IPS-20b (cell line): ENCODE measurements around the gene STX8.

Source experiments
- H3K27ac ChIP-seq: one replicate; pipeline ENCODE4 v1.5.1; 2013; ENCODE audit warnings: low read length
- H3K27me3 ChIP-seq: 2 replicates; pipeline ENCODE4 v1.6.1; 2013; ENCODE audit warnings: mild to moderate bottlenecking, low read length, inconsistent platforms; ENCODE audit not compliant: insufficient read depth
- H3K36me3 ChIP-seq: 2 replicates; pipeline ENCODE4 v1.6.1; 2013; ENCODE audit warnings: low read depth, mild to moderate bottlenecking, inconsistent platforms, low read length, moderate library complexity; ENCODE audit not compliant: insufficient read depth
- H3K4me1 ChIP-seq: 2 replicates; pipeline ENCODE4 v1.6.1; 2013; ENCODE audit warnings: mild to moderate bottlenecking, control low read depth, inconsistent platforms, low read length, moderate library complexity; ENCODE audit not compliant: insufficient read depth
- H3K4me3 ChIP-seq: 2 replicates; pipeline ENCODE4 v1.5.1; 2013; ENCODE audit warnings: mild to moderate bottlenecking, low read length, inconsistent platforms
- H3K9ac ChIP-seq: 2 replicates; pipeline ENCODE4 v1.6.1; 2013; ENCODE audit warnings: low read depth, mild to moderate bottlenecking, inconsistent platforms, low read length, moderate library complexity
- H3K9me3 ChIP-seq: 2 replicates; pipeline ENCODE4 v1.6.1; 2013; ENCODE audit warnings: mild to moderate bottlenecking, low read depth, low read length, inconsistent platforms; ENCODE audit not compliant: insufficient read depth

The STX8 gene

DNA sequence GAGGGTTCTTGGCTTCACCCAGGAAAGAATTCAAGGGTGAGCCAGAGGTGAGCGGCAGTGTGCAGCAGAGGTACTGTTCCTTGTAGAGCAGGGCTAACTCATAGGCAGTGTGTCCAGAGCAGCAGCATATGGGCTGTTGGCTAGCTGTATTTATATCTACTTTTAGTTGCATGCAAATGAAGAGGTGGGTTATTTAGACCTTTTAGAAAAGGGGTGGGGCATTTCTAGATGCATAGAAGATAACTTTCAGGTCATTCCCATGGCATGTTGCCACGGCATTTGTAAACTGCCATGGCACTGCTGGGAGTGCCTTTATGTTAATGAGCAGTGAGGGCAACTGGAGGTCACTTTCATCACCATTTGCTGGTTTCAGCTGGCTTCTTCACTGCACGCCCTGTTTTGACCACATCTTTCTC is 141.0 kb downstream of the STX8 start:
- no peak overlapping the region for H3K9ac ChIP-seq
- H3K27me3 ChIP-seq, result no peaks in the 10 kb centered on the region
- no peaks in the 10 kb centered on the region for H3K36me3 ChIP-seq
- no peak overlapping the region for H3K4me3 ChIP-seq
- peaks cover 9% of the 10 kb centered on the region for H3K4me1 ChIP-seq
- no peak overlapping the region for H3K27ac ChIP-seq
- H3K9me3 ChIP-seq, result no peaks in the 10 kb centered on the region

DNA sequence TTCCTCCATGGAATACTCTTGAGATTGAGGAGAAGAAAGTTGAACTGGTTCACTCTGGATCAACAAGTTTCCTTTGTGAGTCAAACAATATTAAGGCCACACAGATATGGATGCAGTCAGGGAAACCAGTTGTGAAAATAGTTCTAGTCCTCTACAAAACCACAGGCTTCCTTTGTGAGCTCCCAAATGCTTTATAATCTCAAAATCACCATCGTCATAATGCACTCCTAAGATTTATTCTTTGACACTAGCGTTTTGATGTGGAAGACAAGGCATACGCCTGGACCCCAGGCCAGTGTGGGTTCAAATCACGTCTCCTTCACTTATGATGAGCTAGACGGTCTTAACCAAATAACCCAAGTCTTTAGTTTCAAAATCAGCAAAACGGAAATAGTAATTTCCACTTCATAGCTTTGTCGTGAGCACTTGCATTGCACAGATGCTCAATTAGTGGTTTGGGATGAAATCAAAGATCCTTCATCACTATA is 142.6 kb downstream of the STX8 start:
- Histone ChIP-seq H3K4me1 (peaks cover 9% of the 10 kb centered on the region), H3K27ac (no peak overlapping the region), H3K36me3 (no peaks in the 10 kb centered on the region), H3K9me3 (no peaks in the 10 kb centered on the region), H3K9ac (no peak overlapping the region), H3K4me3 (no peak overlapping the region), H3K27me3 (no peaks in the 10 kb centered on the region)

DNA sequence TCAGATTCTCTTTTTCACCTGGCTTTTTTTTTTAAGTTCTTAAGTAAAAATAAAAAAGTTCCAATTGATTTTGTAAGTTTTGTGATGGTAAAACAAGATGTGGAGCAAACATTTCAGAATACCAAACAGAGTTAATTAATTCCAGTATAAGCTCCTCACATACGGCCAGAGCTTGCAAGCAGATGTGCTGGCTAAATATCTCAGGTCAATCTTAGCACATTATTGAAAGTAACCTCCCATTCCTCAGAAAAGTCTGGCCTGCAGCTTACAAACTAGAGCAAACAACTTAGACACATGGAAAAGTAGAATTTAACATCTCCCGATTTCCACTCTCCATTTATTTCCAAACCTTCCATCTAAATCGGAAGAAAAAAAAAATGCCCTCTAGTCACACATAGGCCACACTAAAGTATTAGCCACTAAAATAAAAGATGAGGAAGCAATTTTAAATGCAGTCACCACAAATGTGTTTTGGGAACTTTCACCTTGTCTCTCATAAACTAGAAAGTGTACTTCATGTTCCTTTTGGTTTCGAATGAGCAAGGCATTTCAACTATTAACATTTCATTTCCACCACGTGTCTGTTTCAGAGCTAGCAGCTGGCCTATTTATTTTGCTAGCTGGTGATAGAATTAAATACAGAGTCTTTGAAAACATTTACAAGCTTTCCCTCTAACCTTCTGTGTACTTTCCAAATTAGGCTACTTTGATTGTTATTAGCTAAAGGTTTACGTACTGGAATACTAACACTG is 143.3 kb downstream of the STX8 start:
- no peaks in the 10 kb centered on the region for H3K27me3 ChIP-seq
- H3K9ac ChIP-seq, result no peak overlapping the region
- H3K36me3 ChIP-seq, result no peaks in the 10 kb centered on the region
- peaks cover 9% of the 10 kb centered on the region for H3K4me1 ChIP-seq
- H3K4me3 ChIP-seq, result no peak overlapping the region
- H3K9me3 ChIP-seq, result no peaks in the 10 kb centered on the region
- no peak overlapping the region for H3K27ac ChIP-seq

DNA sequence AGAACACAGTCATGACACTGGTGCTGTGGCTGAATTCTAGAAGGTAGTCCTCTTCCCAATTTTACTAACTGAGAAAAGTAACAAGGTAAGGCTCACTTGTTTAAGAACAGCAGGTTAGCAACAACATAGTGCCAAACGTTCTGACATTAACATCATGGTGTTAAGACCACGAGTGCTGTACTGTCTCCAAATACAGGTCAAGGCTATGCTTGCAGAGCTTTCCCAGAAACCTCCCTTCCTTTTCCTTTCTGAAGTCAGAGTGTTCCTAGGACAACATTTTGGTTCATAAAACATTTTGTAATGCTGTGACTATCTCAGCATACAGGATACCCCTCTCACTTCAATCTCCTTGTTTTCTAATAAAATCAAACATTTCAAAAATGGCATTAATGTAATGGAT is 144.0 kb downstream of the STX8 start:
- Histone ChIP-seq H3K4me1 (peaks cover 3% of the 10 kb centered on the region), H3K9me3 (no peaks in the 10 kb centered on the region), H3K27ac (no peak overlapping the region), H3K4me3 (no peak overlapping the region), H3K27me3 (no peaks in the 10 kb centered on the region), H3K9ac (no peak overlapping the region), H3K36me3 (no peaks in the 10 kb centered on the region)

DNA sequence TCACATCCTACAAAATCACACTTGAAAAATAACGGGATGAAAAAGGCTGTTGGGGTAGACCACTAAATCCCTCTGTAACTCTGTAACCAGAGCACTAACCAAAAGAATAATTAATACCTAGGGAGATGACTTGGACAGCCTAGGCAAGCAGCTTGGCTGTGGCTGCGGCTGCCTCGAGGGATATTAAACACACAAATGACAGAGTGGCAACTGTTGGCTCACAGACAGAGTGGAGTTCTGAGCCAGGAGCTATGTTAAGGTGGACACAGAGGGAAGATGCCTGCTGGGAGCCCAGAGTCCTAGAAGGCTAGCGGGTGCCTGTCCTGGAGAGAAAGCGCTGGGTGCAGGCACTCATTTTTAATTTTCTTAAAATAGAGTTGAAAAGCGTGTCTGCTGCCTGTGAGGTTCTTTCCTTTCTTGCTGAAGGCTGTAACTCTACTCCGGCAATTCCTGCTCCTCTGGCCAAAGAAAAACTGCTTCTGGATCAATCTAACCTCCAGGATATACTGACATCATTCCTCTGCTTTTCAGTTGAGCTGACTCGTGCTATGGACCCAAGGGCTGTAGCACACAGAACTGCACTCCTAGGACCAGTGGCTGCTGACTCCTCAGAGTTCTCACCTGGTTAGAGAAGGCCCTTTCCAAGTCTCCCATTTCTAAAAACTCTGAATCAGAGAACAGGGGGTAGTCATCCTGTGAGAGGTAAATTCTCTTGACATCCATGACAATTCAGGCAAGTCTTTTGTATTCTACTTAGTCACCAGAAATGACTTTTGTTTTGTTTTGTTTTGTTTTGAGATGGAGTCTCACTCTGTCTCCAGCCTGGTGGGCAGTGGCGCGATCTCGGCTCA is 147.9 kb downstream of the STX8 start:
- Histone ChIP-seq H3K27ac (no peak overlapping the region), H3K4me1 (peaks cover 3% of the 10 kb centered on the region; the same call in 1 of the 2 replicates), H3K9ac (no peak overlapping the region), H3K4me3 (no peak overlapping the region), H3K27me3 (no peaks in the 10 kb centered on the region), H3K9me3 (no peaks in the 10 kb centered on the region), H3K36me3 (no peaks in the 10 kb centered on the region)

DNA sequence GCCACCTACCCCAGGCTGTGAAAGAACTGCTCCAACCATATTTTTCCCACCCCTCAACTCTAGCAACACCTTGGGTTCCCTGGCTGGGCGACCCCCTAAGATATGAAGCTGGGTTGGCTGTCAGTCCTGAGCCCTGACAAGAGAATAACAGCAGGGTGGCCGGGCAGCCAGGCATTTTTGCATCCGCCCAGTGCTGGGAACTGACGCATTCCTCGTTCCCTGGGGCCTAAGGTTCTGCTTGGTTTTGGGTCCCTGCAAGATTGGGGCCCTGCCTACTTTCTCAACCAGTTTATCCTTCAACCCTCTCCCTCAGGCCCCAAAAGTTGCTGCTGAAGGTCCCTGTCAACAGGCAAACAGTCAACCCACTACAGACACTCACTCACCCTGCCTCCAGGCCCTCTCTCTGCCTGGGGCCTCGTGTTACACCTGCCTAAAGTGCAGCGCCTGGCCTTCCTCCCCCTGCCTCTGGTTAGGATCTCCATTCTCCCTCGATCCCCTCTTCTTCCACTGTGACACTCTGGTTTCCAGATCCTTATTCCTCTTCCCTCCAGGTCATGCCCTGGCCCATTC is 151.5 kb downstream of the STX8 start:
- peaks cover 3% of the 10 kb centered on the region; the same call in 1 of the 2 replicates for H3K4me1 ChIP-seq
- H3K9me3 ChIP-seq, result no peaks in the 10 kb centered on the region
- H3K4me3 ChIP-seq, result no peak overlapping the region
- no peaks in the 10 kb centered on the region for H3K36me3 ChIP-seq
- no peak overlapping the region for H3K27ac ChIP-seq
- H3K9ac ChIP-seq, result no peak overlapping the region
- no peaks in the 10 kb centered on the region for H3K27me3 ChIP-seq

DNA sequence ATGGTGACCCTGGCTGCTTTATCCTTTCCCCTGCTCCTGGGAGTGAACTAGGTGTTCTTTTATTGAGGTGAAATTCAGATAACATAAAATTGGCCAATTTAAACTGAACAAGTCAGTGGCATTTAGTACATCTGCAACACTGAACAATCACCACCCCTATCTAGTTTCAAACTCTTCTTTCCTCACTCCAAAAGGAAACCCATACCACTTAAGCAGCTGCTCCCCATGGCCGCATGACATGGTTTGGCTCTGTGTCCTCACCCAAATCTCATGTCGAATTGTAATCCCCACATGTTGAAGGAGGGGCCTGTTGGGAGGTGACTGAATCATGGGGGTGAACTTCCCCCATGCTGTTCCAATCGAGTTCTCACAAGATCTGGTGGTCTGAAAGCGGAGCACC is 154.1 kb downstream of the STX8 start:
- H3K36me3 ChIP-seq, result no peaks in the 10 kb centered on the region
- peaks cover 3% of the 10 kb centered on the region; the same call in 1 of the 2 replicates for H3K4me1 ChIP-seq
- H3K27me3 ChIP-seq, result no peaks in the 10 kb centered on the region
- no peaks in the 10 kb centered on the region; the same call in 1 of the 2 replicates for H3K9me3 ChIP-seq
- no peak overlapping the region for H3K9ac ChIP-seq
- H3K27ac ChIP-seq, result no peak overlapping the region
- H3K4me3 ChIP-seq, result no peak overlapping the region

DNA sequence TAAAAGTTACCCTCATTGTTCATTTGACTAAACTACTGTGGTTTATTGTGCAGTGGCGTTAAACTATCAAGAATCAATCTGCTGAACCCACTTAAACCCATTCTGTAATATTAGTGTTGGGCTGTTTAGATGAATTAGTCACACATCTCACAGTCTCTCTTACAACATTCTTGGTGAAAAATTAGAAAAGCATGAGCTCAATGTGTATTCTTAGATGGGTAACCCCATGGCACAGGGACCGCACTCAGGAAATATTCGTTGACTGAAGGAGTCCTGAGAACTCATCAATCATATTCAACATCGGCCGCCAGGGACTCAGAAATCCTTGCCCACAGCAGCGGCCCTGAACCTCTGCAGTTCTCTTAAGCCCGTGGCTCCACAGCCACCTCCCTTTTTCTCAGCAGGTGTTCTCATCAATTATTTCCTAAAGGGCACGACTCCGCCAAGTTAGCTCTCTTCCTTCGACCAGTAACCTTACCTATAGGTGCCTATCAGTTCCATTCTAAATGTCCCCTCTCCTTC is 155.6 kb downstream of the STX8 start:
- H3K27me3 ChIP-seq, result no peaks in the 10 kb centered on the region
- no peaks in the 10 kb centered on the region for H3K36me3 ChIP-seq
- H3K9ac ChIP-seq, result no peak overlapping the region
- no peak overlapping the region for H3K27ac ChIP-seq
- no peaks in the 10 kb centered on the region; the same call in 1 of the 2 replicates for H3K9me3 ChIP-seq
- H3K4me3 ChIP-seq, result no peak overlapping the region
- peaks cover 3% of the 10 kb centered on the region; the same call in 1 of the 2 replicates for H3K4me1 ChIP-seq

DNA sequence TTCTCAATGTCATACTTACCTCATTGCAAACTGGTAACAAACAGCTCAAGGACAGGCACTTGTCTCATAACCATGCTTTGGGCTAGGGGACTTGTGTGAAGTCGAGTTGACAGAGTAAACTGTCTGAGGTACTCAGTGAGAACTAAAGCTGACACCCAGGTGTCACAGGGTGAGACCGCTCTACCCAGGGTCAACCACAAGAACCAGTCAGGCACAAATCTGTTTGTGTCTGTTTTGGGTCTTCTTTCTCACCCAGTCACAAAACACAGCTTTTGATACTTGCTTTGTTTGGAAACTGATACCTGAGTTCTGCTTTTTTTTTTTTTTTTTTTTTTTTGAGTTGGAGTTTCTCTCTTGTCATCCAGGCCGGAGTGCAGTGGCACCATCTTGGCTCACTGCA is 161.1 kb downstream of the STX8 start:
- Histone ChIP-seq H3K27me3 (no peaks in the 10 kb centered on the region), H3K4me3 (no peak overlapping the region), H3K27ac (no peak overlapping the region), H3K9me3 (no peaks in the 10 kb centered on the region; the same call in 1 of the 2 replicates), H3K4me1 (no peaks in the 10 kb centered on the region), H3K36me3 (no peaks in the 10 kb centered on the region), H3K9ac (no peak overlapping the region)

DNA sequence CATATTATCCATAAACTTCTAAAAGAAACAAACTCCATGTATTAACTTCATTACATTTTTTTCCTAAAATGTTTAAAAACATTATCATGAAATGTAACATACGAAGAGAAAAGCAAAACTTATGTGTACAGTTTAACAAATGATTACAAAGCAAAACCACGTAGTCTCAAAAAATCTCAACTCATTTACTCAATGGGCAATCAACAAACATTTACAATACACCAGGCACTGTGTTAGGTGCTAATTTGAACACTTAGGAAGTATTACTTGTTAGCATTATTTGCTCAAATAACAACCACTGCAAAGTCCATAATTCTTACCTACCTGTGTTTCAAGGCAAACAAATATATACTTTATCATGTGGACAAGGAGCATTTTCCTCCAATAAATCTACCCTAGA is 164.9 kb downstream of the STX8 start:
- no peaks in the 10 kb centered on the region for H3K9me3 ChIP-seq
- no peak overlapping the region for H3K4me3 ChIP-seq
- no peaks in the 10 kb centered on the region for H3K27me3 ChIP-seq
- no peaks in the 10 kb centered on the region for H3K4me1 ChIP-seq
- no peaks in the 10 kb centered on the region for H3K36me3 ChIP-seq
- H3K9ac ChIP-seq, result no peak overlapping the region
- H3K27ac ChIP-seq, result no peak overlapping the region

DNA sequence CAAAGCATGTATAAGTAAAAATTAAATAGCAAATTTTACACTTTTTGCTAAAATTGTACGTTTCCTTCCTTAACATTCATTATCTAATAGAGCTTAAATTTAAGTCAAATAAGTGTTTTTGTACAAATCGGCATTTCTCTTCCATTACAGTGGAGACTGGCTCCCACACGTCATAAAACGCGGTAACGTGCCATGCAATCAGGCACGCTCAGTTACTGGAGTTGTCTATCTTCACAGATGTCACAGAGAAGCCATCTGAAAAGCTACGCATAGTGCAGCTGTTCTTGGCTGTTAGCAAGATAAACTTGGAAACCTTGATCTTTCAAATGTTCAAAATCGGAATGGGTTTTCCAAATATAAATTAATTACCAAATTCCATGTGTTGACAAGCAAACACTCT is 165.3 kb downstream of the STX8 start:
- H3K4me1 ChIP-seq, result no peaks in the 10 kb centered on the region
- no peak overlapping the region for H3K4me3 ChIP-seq
- no peak overlapping the region for H3K9ac ChIP-seq
- no peak overlapping the region for H3K27ac ChIP-seq
- no peaks in the 10 kb centered on the region for H3K36me3 ChIP-seq
- H3K27me3 ChIP-seq, result no peaks in the 10 kb centered on the region
- no peaks in the 10 kb centered on the region for H3K9me3 ChIP-seq
